Hepatic stellate cell (primary cell): ENCODE results near the gene PYM1.

Source experiments
- DNase-seq: peaks from one replicate; pipeline ENCODE4 v3.0.0; 2011; ENCODE audit warnings: low spot score

PYM1 gene

DNA sequence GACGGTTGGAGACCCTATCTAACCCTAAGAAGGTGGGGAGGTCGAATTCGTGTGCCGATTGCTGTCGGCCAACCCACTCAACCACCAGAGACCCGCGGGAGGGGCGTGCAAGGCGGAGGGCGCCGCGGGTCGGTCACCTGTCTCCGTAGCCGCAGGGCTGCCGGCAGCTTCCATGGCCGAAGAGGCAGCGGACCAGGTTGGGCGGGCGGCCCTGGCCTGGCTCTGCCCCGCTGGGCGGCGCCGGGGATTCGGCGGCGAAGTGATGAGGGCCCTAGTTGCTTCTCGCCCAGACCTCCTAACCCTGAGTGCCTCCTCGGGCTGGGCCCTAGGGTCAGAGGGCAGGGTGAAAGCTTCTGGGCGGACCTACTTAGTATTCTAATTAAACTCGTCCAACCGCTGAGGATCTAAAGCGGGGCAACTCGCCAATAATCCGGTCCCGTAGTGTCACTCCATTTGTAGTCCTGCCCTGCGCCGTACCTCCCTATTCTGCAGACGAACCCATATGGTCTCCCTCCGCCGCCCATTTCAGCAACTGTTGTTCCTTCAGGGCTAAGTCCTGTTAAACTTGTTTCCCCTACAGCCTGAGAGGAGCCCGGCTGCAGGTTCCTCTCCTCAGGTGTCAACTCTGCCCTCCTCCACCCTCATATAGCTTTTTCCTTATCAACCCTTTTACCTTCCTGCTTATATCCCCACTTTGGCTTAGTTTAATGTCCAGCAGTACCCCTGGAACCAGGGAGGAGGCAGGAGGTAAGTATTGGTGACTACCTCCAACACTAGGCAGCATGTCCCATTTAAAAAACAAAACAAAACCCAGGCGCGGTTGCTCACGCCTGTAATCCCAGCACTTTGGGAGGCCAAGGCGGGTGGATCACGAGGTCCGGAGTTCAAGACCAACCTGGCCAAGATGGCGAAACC lies at the start of gene PYM1:
TSS of gene PYM1 (minus strand) at position 307 of the 915 bp plus-strand sequence. CDS start at position 174, 133 bp downstream.
- peak; percentile 65 for DNase-seq

- DNase-seq: peak; percentile 61
Measured at GRCh38 chr12:55974308-55974730, 46.6 kb upstream of the PYM1 start.

DNA sequence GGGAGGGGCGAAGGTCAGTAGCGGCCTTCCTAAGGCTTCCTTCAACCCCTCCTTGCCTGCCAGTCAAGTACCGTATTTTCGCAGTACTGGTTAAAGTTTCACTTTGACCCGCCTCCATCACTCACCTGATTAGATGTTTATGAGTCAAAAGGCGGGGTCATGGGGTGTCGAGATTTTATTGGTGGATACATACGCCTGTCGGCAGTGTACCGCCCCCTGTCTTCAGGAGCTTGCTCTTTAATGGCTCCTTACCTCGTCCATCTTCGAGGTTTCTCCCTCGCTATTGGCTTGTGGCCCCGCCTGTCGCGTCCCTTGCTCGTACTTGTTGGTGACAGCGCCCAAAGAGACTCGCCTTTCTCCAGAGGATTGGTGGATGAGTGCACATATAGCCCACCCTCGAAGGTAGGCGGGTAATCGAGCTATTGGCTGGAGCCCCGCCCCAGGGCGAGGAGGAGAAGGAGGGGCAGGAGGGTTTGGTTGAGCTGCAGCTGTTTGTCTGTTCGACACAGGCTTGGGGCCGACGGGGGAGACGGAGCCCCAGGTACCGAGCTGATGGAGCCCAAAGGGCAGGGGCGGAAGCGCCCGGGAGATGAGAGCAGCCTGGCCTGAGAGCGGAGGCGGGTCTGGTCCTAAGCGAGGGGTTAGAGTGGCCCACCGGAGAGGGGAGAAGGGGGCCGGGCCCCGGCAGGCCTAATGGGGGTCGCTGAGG lies 46.1 kb upstream of the PYM1 start, which contains the start of gene RAB5B:
TSS of gene RAB5B (plus strand) at position 480 of the 709 bp plus-strand sequence. CDS start 12,883 bp downstream, outside the sequence.
- peak; percentile 97 for DNase-seq

DNA sequence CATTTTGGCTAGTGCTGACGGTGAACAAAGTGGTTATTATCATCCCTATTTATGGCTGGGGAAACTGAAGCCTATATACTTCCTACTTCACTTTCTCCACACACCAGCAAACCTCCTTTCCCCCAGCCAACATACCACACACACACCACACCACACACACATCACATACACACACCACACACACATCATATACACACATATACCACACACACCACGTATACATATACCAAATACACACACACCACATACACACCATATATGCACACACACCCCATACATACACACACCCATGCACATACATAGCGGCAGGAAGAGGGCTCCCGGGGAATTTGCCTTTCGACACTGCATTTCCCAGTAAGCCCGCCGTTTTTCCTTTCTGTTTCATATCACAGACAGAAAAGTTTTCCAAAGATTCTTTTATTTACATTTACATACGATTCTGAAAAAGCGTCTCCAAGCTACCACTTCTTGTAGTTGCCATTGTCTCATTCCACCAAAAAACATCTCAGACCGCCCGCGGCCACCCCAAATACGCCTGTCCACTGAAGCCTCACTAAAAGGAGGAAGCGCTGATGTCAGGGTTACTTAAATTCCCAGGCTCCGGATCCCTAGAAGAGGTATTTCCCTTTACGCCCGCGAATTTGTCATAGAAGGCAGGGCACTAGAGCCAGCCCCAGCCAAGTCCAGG lies 45.4 kb upstream of the PYM1 start:
- no peak for DNase-seq

GRCh38 chr12:55972456-55972855 lies 44.8 kb upstream of the PYM1 start:
- no peak for DNase-seq

DNA sequence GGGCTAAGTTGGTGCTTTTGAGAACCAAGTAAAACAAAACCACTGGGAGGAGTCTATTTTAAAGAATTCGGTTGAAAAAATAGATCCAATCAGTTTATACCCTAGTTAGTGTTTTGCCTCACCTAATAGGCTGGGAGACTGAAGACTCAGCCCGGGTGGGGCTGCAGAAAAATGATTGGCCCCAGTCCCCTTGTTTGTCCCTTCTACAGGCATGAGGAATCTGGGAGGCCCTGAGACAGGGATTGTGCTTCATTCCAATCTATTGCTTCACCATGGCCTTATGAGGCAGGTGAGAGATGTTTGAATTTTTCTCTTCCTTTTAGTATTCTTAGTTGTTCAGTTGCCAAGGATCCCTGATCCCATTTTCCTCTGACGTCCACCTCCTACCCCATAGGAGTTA lies 44.3 kb upstream of the PYM1 start:
- peak; percentile 63 for DNase-seq

DNA sequence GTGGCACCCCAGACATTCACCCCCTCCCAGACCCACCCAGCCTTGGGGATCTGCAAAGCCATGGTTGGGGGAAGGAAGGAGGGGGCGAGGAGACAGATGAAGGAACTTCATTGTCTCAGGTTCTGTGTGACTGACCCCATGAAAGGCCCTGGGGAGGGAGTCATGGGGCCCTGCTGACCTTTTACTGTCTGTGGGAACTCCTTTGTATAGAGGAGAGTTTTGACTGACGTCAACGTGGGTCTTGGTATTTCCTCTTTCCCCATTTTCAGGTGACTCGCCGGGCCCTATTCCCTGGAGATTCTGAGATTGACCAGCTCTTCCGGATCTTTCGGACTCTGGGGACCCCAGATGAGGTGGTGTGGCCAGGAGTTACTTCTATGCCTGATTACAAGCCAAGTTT lies 43.1 kb upstream of the PYM1 start:
- no peak for DNase-seq

DNA sequence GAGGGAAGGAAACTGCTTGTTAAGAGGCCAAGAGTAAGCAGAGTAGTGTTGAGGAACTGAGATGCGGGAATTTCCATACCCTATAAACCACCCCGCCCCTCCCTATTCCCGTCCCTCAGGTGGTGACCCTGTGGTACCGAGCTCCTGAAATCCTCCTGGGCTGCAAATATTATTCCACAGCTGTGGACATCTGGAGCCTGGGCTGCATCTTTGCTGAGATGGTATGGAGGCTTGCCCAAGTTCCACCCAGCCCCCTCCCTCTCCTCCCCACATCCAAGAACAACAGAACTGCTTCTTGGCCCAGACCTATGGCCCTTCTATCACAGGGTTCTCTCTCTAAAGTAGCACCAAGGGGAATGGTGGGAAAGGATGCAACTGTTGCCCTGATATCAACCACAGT lies 41.7 kb upstream of the PYM1 start:
- no peak for DNase-seq

- peak; percentile 92 for DNase-seq
Measured at GRCh38 chr12:55966408-55967281, 39.0 kb upstream of the PYM1 start, which contains the start of gene CDK2. Gene CDK2, plus strand, starts transcription at chr12:55966830. Its CDS starts 179 bp downstream, at chr12:55967009.

- peak; percentile 34 for DNase-seq
Measured at GRCh38 chr12:55965941-55966407, 38.3 kb upstream of the PYM1 start, which contains the start of gene PMEL. Gene PMEL, minus strand, starts transcription at chr12:55966042. Its CDS starts 31 bp downstream, at chr12:55966011.

DNA sequence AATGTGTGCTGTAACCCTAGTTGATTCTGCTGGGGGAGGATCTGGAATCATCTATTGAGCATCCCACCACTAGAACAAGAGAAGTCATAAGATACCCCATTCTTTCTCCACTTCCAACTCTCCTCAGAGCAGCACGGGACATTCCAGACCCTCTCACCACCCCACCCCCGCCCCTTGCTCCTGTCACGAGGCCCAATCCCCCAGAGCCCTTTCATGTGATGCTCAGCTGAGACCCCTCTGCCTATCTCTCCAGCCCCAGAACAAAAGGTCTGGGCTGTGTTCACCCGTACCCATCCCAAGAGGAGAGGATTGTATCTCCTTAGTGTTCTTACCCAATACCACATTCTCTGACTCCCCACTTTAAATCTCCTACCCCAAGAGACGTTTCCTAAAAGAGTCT lies 37.5 kb upstream of the PYM1 start:
- DNase-seq: no peak

- no peak for DNase-seq
Measured at GRCh38 chr12:55963760-55964159, 36.1 kb upstream of the PYM1 start.

GRCh38 chr12:55957106-55957859 lies 29.6 kb upstream of the PYM1 start:
- no peak for DNase-seq

- no peak for DNase-seq
Measured at GRCh38 chr12:55955800-55956508, 28.3 kb upstream of the PYM1 start.

GRCh38 chr12:55955344-55955743 lies 27.6 kb upstream of the PYM1 start:
- DNase-seq: no peak

- no peak for DNase-seq
Measured at GRCh38 chr12:55946553-55946952, 18.9 kb upstream of the PYM1 start.

DNA sequence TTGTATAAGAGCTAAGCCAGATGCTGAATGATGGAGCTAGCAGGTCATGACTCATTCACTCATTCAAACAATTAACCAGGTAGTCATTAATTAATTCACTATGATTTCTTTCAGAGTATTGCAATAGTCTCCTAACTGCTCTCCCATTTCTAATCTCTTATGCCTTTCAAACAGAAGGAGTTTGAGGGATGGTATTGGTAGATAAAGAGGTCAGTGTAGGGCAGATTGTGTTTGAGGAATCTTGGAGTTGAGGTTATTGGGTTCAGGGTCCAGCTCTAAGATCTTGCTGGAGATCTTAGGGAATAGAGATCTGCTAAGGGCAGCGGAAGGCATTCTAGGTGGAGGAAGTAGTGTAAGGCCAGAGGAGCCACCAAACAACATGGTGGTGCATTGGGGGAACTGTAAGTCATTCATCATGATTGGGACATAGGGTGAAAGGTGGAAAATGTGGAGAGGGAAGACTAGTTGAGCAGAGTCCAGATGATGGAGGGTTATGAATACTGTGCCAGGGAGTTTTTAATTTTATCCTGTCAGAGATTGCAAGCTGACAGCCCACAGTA lies 15.0 kb upstream of the PYM1 start:
- no peak for DNase-seq

- no peak for DNase-seq
Measured at GRCh38 chr12:55942055-55942454, 14.4 kb upstream of the PYM1 start.

GRCh38 chr12:55940065-55940732 lies 12.5 kb upstream of the PYM1 start:
- peak; percentile 86 for DNase-seq
